ENCODE data around the gene RPSA.

- TF ChIP-seq EZH2 (IDR thresholded peaks at IDR 0.05; ENCODE audit: insufficient read depth, poor library complexity, severe bottlenecking), result no peak
- no peak for TF ChIP-seq EZH2phosphoT487 (IDR thresholded peaks at IDR 0.05; ENCODE audit: insufficient read depth, low read depth)
Observed at GRCh38 chr3:39427506-39427905, 21.0 kb downstream of the RPSA start.
